Activated CD4-positive, alpha-beta T cell treated with anti-CD3 and anti-CD28 coated beads, Interleukin-2, amount 50 U/mL, for 48 hours (primary cell): ENCODE results near the gene IVNS1ABP.

Experiments
- DNase-seq, 2 experiments: peaks; one replicate each; pipeline ENCODE4 v3.0.0-alpha.2; 2020

The IVNS1ABP gene

DNA sequence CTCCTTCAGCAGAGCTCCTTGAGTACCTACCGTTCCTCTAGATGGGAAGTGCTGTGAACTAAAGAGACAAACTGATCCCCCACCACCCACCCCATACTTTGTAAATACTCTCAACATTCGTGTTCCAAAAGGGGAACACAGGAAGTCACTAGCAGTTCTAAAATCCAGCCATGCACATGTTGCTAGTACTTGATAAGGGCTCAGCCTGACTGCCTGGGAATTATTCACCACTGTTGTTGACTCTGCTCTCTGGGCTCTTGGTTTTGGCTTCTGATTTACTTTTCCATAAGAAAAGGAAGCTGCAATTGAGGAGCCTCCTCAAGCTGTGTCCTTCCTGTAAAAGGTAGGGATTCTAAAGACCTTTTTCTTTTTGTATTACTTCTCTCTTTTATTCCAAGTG, 67.5 kb downstream of the IVNS1ABP start:
- no peak for DNase-seq
